ENCODE results near the gene ZNF853.

ZNF853 gene

DNA sequence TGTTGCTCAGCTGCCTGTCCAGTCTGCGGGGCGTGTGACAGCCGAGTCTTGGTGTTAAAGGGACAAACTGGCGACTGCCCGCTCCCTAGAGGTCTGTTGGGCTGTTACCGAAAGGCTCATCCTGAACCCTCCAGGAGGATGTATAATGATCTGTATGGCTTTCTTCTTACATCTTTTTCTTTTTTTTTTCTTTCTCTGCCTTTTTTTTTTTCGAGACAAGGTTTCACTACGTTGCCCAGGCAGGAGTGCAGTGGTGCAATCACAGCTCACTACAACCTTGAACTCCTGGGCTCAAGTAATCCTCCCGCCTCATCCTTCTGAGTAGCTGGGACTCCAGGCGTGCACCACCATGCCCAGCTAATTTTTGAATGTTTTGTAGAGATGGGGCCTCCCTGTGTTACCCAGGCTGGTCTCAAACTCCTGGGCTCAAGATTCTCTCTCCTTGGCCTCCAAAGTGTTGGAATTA lies 24.7 kb upstream of the ZNF853 start:
- peaks cover 64% of the 10 kb centered on the region for H3K36me3 ChIP-seq (ENCODE audit: insufficient read depth, low read length)
- H3K27ac ChIP-seq (ENCODE audit: low read length) = peak overlapping the region; percentile 90
- DNase-seq (peak; percentile 15), ATAC-seq (ENCODE audit: insufficient read depth, low read depth) (no peak; the same call in 1 of the 3 replicates)
- H4K20me1 ChIP-seq (ENCODE audit: insufficient read depth, low read length) = peaks cover 18% of the 10 kb centered on the region; the same call in 1 of the 2 replicates
- H3K4me2 ChIP-seq (ENCODE audit: insufficient read depth, low read length) = peak overlapping the region; percentile 76
- H3K4me3 ChIP-seq (ENCODE audit: low read depth in 1 of 2, low read length in 2 of 2) = peak overlapping the region; percentile 76 to 99
- H2AFZ ChIP-seq (ENCODE audit: low read depth, low read length) = peak overlapping the region; percentile 96
- TF ChIP-seq, protein P1, sequence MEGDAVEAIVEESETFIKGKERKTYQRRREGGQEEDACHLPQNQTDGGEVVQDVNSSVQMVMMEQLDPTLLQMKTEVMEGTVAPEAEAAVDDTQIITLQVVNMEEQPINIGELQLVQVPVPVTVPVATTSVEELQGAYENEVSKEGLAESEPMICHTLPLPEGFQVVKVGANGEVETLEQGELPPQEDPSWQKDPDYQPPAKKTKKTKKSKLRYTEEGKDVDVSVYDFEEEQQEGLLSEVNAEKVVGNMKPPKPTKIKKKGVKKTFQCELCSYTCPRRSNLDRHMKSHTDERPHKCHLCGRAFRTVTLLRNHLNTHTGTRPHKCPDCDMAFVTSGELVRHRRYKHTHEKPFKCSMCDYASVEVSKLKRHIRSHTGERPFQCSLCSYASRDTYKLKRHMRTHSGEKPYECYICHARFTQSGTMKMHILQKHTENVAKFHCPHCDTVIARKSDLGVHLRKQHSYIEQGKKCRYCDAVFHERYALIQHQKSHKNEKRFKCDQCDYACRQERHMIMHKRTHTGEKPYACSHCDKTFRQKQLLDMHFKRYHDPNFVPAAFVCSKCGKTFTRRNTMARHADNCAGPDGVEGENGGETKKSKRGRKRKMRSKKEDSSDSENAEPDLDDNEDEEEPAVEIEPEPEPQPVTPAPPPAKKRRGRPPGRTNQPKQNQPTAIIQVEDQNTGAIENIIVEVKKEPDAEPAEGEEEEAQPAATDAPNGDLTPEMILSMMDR (IDR thresholded peaks at IDR 0.05; ENCODE audit: borderline replicate concordance, extremely low read depth, low read length, poor library complexity, severe bottlenecking) = no peak
- TF ChIP-seq EZH2 (IDR thresholded peaks at IDR 0.05; ENCODE audit: borderline replicate concordance, low read depth, low read length, severe bottlenecking) = no peak
- peaks cover 43% of the 10 kb centered on the region for H3K79me2 ChIP-seq (ENCODE audit: insufficient read depth, low read length)
- peaks cover 29% of the 10 kb centered on the region for H3K4me1 ChIP-seq (ENCODE audit: insufficient read depth, low read length)
- H3K9ac ChIP-seq (ENCODE audit: low read depth, low read length) = peak overlapping the region; percentile 92
- H3K27me3 ChIP-seq (ENCODE audit: insufficient read depth, low read length, poor library complexity) = no peaks in the 10 kb centered on the region
- no peaks in the 10 kb centered on the region for H3K9me3 ChIP-seq (ENCODE audit: insufficient read depth, low read length, severe bottlenecking)

DNA sequence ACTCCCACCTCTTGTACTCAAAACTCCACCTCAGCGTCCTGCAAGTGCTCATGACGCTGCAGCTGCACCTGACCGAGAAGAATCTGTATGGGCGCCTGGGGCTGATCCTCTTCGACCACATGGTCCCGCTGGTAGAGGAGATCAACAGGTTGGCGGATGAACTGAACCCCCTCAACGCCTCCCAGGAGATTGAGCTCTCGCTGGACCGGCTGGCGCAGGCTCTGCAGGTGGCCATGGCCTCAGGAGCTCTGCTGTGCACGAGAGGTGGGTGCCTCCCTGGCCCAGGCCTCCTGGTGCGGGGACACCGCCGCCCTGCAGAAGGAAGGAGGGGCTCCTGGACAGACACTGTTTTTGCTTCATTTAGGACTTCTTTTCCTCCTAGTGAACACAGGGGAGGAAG lies 15.3 kb upstream of the ZNF853 start:
- Histone ChIP-seq H3K27ac (ENCODE audit: low read length) (no peak overlapping the region), H3K36me3 (ENCODE audit: insufficient read depth, low read length) (peaks cover 96% of the 10 kb centered on the region)

DNA sequence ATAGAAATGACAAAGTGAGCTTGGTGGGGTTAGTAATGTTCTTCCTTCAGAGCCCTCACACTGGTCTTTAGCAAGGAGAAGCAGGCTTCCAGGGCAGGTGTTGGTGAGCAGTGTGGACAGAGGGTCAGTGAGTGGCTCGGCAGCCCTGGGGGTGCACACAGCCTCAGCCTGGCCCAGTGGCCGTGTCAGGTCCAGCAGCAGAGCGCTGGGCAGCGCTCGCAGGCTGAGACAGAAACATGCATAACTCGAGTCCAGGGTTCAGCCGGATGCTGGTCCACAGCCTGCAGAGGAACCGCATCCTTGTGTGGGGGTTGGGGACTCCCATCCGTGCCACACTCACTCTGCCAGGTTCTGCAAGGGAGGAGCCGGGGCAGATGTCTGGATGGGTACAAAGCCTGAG lies 11.0 kb upstream of the ZNF853 start:
- H3K27me3 ChIP-seq (ENCODE audit: insufficient read depth, low read length, poor library complexity) = no peaks in the 10 kb centered on the region
- H3K79me2 ChIP-seq (ENCODE audit: insufficient read depth, low read length) = peaks cover 6% of the 10 kb centered on the region; the same call in 1 of the 2 replicates
- H3K9ac ChIP-seq (ENCODE audit: low read depth, low read length) = no peak overlapping the region
- H3K4me1 ChIP-seq (ENCODE audit: insufficient read depth, low read length) = no peaks in the 10 kb centered on the region
- no peak overlapping the region for H3K4me3 ChIP-seq (ENCODE audit: low read depth in 1 of 2, low read length in 2 of 2)
- DNase-seq = no peak
- peaks cover 25% of the 10 kb centered on the region for H4K20me1 ChIP-seq (ENCODE audit: insufficient read depth, low read length)
- no peak overlapping the region for H2AFZ ChIP-seq (ENCODE audit: low read depth, low read length)
- no peaks in the 10 kb centered on the region for H3K9me3 ChIP-seq (ENCODE audit: insufficient read depth, low read length, severe bottlenecking)
- H3K36me3 ChIP-seq (ENCODE audit: insufficient read depth, low read length) = peaks cover 85% of the 10 kb centered on the region
- H3K27ac ChIP-seq (ENCODE audit: low read length) = no peak overlapping the region
- H3K4me2 ChIP-seq (ENCODE audit: insufficient read depth, low read length) = no peak overlapping the region
- no peak for TF ChIP-seq EZH2 (IDR thresholded peaks at IDR 0.05; ENCODE audit: borderline replicate concordance, low read depth, low read length, severe bottlenecking)
- TF ChIP-seq, protein P1 (IDR thresholded peaks at IDR 0.05; ENCODE audit: borderline replicate concordance, extremely low read depth, low read length, poor library complexity, severe bottlenecking) = no peak
- ATAC-seq (ENCODE audit: insufficient read depth, low read depth) = no peak

More for the DNA sequence above, 15.3 kb upstream of the ZNF853 start:
- peaks cover 12% of the 10 kb centered on the region; the same call in 1 of the 2 replicates for H3K79me2 ChIP-seq (ENCODE audit: insufficient read depth, low read length)
- no peaks in the 10 kb centered on the region for H3K4me1 ChIP-seq (ENCODE audit: insufficient read depth, low read length)
- ATAC-seq (ENCODE audit: insufficient read depth, low read depth) (no peak), DNase-seq (no peak)
- H3K9me3 ChIP-seq (ENCODE audit: insufficient read depth, low read length, severe bottlenecking) = no peaks in the 10 kb centered on the region
- no peak for TF ChIP-seq EZH2 (IDR thresholded peaks at IDR 0.05; ENCODE audit: borderline replicate concordance, low read depth, low read length, severe bottlenecking)
- TF ChIP-seq, protein P1 (IDR thresholded peaks at IDR 0.05; ENCODE audit: borderline replicate concordance, extremely low read depth, low read length, poor library complexity, severe bottlenecking) = no peak
- H4K20me1 ChIP-seq (ENCODE audit: insufficient read depth, low read length) = peaks cover 24% of the 10 kb centered on the region; the same call in 1 of the 2 replicates
- no peak overlapping the region for H3K9ac ChIP-seq (ENCODE audit: low read depth, low read length)
- no peaks in the 10 kb centered on the region for H3K27me3 ChIP-seq (ENCODE audit: insufficient read depth, low read length, poor library complexity)
- H2AFZ ChIP-seq (ENCODE audit: low read depth, low read length) = no peak overlapping the region
- H3K4me3 ChIP-seq (ENCODE audit: low read depth in 1 of 2, low read length in 2 of 2) = no peak overlapping the region
- no peak overlapping the region for H3K4me2 ChIP-seq (ENCODE audit: insufficient read depth, low read length)

All from DND-41 (cell line).